Measurements from ENCODE around the gene TEX12.
"Not testable (repeated sequence)": the region's sequence is repeated elsewhere in the genome, so short reads cannot be mapped to it uniquely, and the experiment has no call there.

DNA sequence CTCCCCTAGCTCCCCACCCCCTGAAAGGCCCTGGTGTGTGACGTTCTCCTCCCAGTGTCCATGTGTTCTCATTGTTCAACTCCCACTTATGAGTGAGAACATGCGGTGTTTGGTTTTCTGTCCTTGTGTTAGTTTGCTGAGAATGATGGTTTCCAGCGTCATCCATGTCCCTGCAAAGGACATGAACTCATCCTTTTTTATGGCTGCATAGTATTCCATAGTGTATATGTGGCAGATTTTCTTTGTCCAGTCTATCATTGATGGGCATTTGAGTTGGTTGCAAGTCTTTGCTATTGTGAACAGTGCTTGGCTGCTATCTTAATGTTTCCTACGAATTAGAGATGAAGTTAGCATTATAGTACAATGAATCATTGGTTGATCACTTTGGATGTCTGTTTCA is 31.9 kb downstream of the TEX12 start:
- TF ChIP-seq ARNTL (CRISPR knock-in tag; IDR thresholded peaks at IDR 0.05; ENCODE audit: borderline replicate concordance, low read depth); SNAI2 (CRISPR knock-in tag; IDR thresholded peaks at IDR 0.05); PPARA (CRISPR knock-in tag; IDR thresholded peaks at IDR 0.05; ENCODE audit: borderline replicate concordance): not testable (repeated sequence)
